Ascending aorta (tissue), 2 donors: Measurements from ENCODE around the gene DPM2. TPM values are rescaled to one million over a fixed set of nuclear protein-coding genes. Genes with fewer than 3 reads are reported as not detected.
A peak's percentile ranks its signal among the peaks of the same experiment; 100 is the strongest.

ENCODE experiments used
- DNase-seq, 2 donors: peaks; one replicate each; pipeline ENCODE4 v3.0.0-alpha.2; 2019; ENCODE audit warnings: low spot score in 2 of 2
- H3K27ac ChIP-seq, 2 donors: fragments of 200-600 bp; sonication (generic); one replicate each; pipeline ENCODE4 v1.5.1; 2016 to 2017; ENCODE audit warnings: mild to moderate bottlenecking in 1 of 2
- H3K27me3 ChIP-seq: fragments of 200-600 bp; sonication (generic); one replicate; pipeline ENCODE4 v1.5.1; 2017
- H3K36me3 ChIP-seq, 2 donors: fragments of 200-600 bp; sonication (generic); one replicate each; pipeline ENCODE4 v1.5.1; 2016
- H3K4me1 ChIP-seq, 2 donors: fragments of 200-600 bp; sonication (generic); one replicate each; pipeline ENCODE4 v1.5.1; 2016 to 2017; ENCODE audit warnings: mild to moderate bottlenecking in 1 of 2
- H3K4me3 ChIP-seq, 2 donors: fragments of 200-600 bp; sonication (generic); one replicate each; pipeline ENCODE4 v1.5.1; 2016 to 2017; ENCODE audit warnings: mild to moderate bottlenecking in 1 of 2
- H3K9me3 ChIP-seq, 2 donors: fragments of 200-600 bp; sonication (generic); one replicate each; pipeline ENCODE4 v1.5.1; 2016
- intact Hi-C: fragments of 100-400 bp; cut with DNase I; formaldehyde crosslinking; loops from one replicate; pipeline ENCODE4 v1.15.1; 2023
- total RNA-seq: library from RNA; depleted of rRNA; stranded (reverse); fragments of >200 nt; gene quantifications from one replicate; pipeline ENCODE4 v1.1.0, GENCODE V29; 2016
- TF ChIP-seq, protein P1 (sequence below), 3 experiments: fragments of 200-600 bp in 2 of 3; fragments of 450-650 bp in 1 of 3; sonication (generic) in 2 of 3; IDR thresholded peaks; one replicate each; pipeline ENCODE4 v1.5.1; 2016 to 2019; ENCODE audit warnings: antibody characterized with exemption in 3 of 3, mild to moderate bottlenecking in 1 of 3, moderate library complexity in 1 of 3

Gene DPM2
- total RNA-seq, 1 donor from 2014 or later = 18.2 TPM

DNA sequence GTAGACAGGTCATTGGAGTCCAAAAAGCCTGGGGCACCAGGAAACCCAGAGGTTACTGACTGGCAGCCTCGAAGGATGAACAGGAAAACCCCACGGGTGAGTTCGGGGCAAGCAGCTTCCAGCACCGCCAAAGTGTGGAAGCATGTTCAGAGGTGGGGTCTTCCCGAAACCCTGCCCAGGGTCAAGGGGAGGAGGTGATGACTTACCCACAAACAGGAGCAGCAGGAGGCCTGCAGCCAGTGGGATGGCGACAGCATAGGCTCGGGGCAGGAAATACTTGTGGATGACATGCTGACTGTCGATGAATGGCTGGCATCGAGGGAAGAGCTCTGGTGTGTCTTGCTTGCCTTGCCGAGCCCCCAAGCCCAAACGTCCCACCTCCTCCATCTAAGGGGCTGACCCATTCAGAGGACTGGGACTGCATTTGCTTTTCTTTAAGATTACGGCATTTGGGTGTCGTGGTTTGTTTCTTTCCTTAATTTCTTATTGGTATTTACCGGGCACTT lies 1.3 kb downstream of the DPM2 start:
- H3K4me3 ChIP-seq = peak overlapping the region; percentile 69 to 78
- TF ChIP-seq, protein P1, sequence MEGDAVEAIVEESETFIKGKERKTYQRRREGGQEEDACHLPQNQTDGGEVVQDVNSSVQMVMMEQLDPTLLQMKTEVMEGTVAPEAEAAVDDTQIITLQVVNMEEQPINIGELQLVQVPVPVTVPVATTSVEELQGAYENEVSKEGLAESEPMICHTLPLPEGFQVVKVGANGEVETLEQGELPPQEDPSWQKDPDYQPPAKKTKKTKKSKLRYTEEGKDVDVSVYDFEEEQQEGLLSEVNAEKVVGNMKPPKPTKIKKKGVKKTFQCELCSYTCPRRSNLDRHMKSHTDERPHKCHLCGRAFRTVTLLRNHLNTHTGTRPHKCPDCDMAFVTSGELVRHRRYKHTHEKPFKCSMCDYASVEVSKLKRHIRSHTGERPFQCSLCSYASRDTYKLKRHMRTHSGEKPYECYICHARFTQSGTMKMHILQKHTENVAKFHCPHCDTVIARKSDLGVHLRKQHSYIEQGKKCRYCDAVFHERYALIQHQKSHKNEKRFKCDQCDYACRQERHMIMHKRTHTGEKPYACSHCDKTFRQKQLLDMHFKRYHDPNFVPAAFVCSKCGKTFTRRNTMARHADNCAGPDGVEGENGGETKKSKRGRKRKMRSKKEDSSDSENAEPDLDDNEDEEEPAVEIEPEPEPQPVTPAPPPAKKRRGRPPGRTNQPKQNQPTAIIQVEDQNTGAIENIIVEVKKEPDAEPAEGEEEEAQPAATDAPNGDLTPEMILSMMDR (IDR thresholded peaks at IDR 0.05) = no peak

DNA sequence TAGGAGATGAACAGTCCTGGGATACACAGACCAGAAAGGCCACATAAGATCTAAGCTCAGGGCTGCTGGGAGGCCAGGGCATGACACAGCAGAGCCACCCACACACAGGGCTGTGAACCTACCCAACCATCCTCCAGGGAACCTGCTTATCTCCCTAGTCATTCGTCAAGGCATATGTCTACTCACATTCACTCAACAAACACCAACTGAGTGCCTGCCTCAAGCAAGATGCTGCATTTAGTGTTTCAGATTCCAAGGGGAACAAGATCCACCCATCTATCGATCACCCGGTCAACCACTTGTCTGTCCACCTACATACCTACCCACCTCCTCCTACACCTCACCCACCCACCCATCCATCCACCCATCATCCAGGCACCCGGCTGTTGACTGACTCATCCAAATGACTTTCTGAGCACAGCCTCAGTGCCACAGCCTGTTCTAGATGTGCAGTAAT lies 1.9 kb downstream of the DPM2 start:
- intact Hi-C loops = no loop called here

More for the DNA sequence above, 1.3 kb downstream of the DPM2 start:
- Histone ChIP-seq H3K27ac (no peak overlapping the region), H3K4me1 (peaks cover 12 to 22% of the 10 kb centered on the region in 2 donors), H3K36me3 (peaks cover 0 to 8% of the 10 kb centered on the region in 2 donors), H3K27me3 (no peaks in the 10 kb centered on the region), H3K9me3 (no peaks in the 10 kb centered on the region)
- intact Hi-C loops = no loop called here
- DNase-seq = no peak

DNA sequence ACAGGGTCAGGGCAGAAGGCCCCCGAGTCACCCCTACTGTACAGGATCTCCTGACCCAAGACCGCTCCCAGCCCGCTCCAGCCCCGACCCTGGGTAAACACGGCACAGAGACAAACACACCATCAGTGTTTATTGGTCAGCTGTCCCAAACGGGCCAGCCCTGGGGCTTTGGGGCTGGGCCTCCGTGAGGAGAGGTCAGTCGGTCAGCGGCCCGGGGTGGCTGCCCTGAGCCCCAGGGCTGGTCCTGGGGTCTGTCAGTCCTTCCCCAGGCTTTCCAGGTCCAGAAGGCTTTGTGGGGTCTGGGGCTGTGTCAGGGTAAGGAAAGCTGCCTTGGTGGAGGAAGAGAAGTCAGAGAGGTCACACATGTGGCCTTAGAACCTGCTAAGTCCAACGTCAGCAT lies 2.7 kb downstream of the DPM2 start:
- Histone ChIP-seq H3K27ac (no peak overlapping the region), H3K4me1 (peaks cover 12 to 36% of the 10 kb centered on the region in 2 donors), H3K9me3 (no peaks in the 10 kb centered on the region), H3K27me3 (no peaks in the 10 kb centered on the region), H3K36me3 (peaks cover 0 to 8% of the 10 kb centered on the region in 2 donors), H3K4me3 (no peak overlapping the region)
- TF ChIP-seq, protein P1 (IDR thresholded peaks at IDR 0.05) = no peak
- intact Hi-C loops = no loop called here
- DNase-seq = no peak

More for the DNA sequence above, 1.9 kb downstream of the DPM2 start:
- Histone ChIP-seq H3K27me3 (no peaks in the 10 kb centered on the region), H3K4me3 (no peak overlapping the region), H3K4me1 (peaks cover 12 to 28% of the 10 kb centered on the region in 2 donors), H3K27ac (no peak overlapping the region), H3K9me3 (no peaks in the 10 kb centered on the region), H3K36me3 (peaks cover 0 to 8% of the 10 kb centered on the region in 2 donors)
- TF ChIP-seq, protein P1 (IDR thresholded peaks at IDR 0.05) = no peak
- no peak for DNase-seq

DNA sequence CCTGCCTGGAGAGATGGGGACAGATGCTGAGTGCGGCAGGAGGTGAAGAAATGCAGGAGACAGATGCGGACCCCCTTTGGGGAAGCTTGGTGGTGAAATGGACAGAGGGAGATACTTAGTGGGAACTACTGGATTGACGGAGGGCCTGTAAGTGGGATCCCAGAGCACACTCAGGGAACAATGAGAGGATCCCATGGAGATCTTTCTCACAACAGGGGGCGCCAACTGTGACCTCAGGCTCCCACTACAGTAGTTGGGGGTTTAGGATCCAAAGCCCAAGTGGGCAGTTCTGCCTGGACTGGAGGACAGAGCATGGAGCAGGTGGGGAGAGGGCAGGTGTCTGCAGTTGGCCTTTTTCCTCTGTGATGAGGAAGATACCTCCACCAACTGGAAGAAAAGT lies 3.4 kb downstream of the DPM2 start:
- TF ChIP-seq, protein P1 (IDR thresholded peaks at IDR 0.05) = no peak
- peaks cover 12 to 37% of the 10 kb centered on the region in 2 donors for H3K4me1 ChIP-seq
- H3K4me3 ChIP-seq = no peak overlapping the region
- no peak overlapping the region for H3K27ac ChIP-seq
- no peaks in the 10 kb centered on the region for H3K27me3 ChIP-seq
- intact Hi-C loops = no loop called here
- peaks cover 0 to 8% of the 10 kb centered on the region in 2 donors for H3K36me3 ChIP-seq
- no peak for DNase-seq
- no peaks in the 10 kb centered on the region for H3K9me3 ChIP-seq

DNA sequence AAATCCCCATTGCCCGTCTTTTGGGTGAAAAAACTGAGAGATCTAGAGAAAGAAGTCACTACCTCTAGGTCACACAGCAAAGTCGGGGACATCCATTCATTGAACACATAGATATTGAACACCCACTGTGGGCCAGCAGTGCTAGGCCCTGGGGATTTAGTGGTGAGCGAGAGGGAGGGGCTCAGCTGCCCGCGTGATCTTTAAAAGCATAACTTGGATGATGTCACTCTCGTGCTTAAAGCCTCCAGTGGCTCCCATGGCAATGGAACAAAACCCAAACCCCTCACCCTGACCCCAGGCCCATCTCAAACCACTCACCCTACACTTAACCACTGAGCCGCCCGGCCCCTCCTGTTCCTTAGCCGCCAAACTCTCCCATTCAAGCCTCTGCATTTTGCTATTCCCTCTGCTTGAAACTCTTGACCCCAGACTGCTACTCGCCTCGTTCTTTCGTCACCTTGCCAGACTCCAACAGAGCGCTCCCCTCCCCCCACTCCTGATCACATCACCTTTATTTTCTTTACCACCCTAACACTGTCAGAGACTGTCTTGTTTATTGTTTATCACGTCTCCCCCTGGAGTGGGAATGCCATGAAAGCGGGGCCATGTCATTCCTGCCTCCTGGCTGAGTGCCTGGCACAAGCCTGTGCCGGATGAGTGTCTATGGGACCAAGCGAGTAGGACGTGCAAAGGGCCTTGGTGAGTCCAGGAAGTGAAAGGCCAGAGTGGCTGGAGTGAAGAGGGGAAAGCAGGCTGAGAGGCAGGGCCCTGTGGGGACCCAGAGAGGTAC lies 6.4 kb downstream of the DPM2 start:
- intact Hi-C loops = no loop called here

More for the DNA sequence above, 6.4 kb downstream of the DPM2 start:
- TF ChIP-seq, protein P1 (IDR thresholded peaks at IDR 0.05) = no peak
- peaks cover 3 to 35% of the 10 kb centered on the region in 2 donors for H3K4me1 ChIP-seq
- DNase-seq = no peak
- no peak overlapping the region for H3K27ac ChIP-seq
- peaks cover 0 to 8% of the 10 kb centered on the region in 2 donors for H3K36me3 ChIP-seq
- no peaks in the 10 kb centered on the region for H3K27me3 ChIP-seq
- H3K9me3 ChIP-seq = no peaks in the 10 kb centered on the region
- H3K4me3 ChIP-seq = peak overlapping the region; percentile 57
